PC-3 (cell line): Measurements from ENCODE around the gene ARHGAP15. TPM values are rescaled to one million over a fixed set of nuclear protein-coding genes. Genes with fewer than 3 reads are reported as not detected.

ENCODE experiments used
- ATAC-seq: fragments of 200-7000 bp; cut with Tn5 transposase; 2 replicates; pipeline ENCODE4 v1.9.1; 2020; ENCODE audit warnings: mild to moderate bottlenecking, moderate library complexity
- BruUV-seq: library from RNA; stranded (reverse); fragments of 400-500 nt; replicated peaks from 2 replicates; lab custom pipeline; 2021; lab: Mats Ljungman, UMichigan
- CTCF ChIA-PET: fragments of 300-600 bp; sonication (Branson Sonifier 250); formaldehyde crosslinking; loops from one replicate; lab custom pipeline; 2022; ENCODE audit warnings: antibody characterized with exemption; lab: Charles Lee
- POLR2A ChIA-PET: fragments of 300-600 bp; sonication (Branson Sonifier 250); formaldehyde crosslinking; loops from one replicate; lab custom pipeline; 2022; ENCODE audit warnings: antibody characterized with exemption; ENCODE audit not compliant: unreplicated experiment; lab: Charles Lee
- DNase-seq: peaks from one replicate; pipeline ENCODE4 v3.0.0-alpha.2; 2015
- H2AFZ ChIP-seq: fragments of 300-600 bp; sonication (generic); 2 replicates; pipeline ENCODE4 v1.6.0; 2016; ENCODE audit warnings: antibody characterized with exemption, low read length
- H3F3A ChIP-seq: fragments of 300-600 bp; sonication (generic); one replicate; pipeline ENCODE4 v1.6.0; 2017; ENCODE audit warnings: antibody characterized with exemption, low read length, control low read depth, mild to moderate bottlenecking; ENCODE audit not compliant: unreplicated experiment
- H3K27ac ChIP-seq: fragments of 300-600 bp; sonication (generic); 2 replicates; pipeline ENCODE4 v1.5.1; 2016; ENCODE audit warnings: mild to moderate bottlenecking, low read length
- H3K27me3 ChIP-seq: fragments of 300-600 bp; sonication (generic); 2 replicates; pipeline ENCODE4 v1.6.1; 2016; ENCODE audit warnings: low read length, mixed read lengths
- H3K36me3 ChIP-seq: fragments of 300-600 bp; sonication (generic); 2 replicates; pipeline ENCODE4 v1.6.1; 2016; ENCODE audit warnings: low read depth, mixed run types, low read length, mixed read lengths
- H3K4me1 ChIP-seq: fragments of 300-600 bp; sonication (generic); 2 replicates; pipeline ENCODE4 v1.5.1; 2016; ENCODE audit warnings: low read length; ENCODE audit not compliant: insufficient read depth
- H3K4me2 ChIP-seq: fragments of 300-600 bp; sonication (generic); 2 replicates; pipeline ENCODE4 v1.6.0; 2016; ENCODE audit warnings: low read length
- H3K4me3 ChIP-seq: fragments of 300-600 bp; sonication (generic); 2 replicates; pipeline ENCODE4 v1.5.1; 2016; ENCODE audit warnings: mild to moderate bottlenecking, low read length, mixed read lengths
- H3K79me2 ChIP-seq: fragments of 300-600 bp; sonication (generic); 2 replicates; pipeline ENCODE4 v1.6.1; 2017; ENCODE audit warnings: low read length, mixed read lengths
- H3K9ac ChIP-seq: fragments of 300-600 bp; sonication (generic); 2 replicates; pipeline ENCODE4 v1.6.0; 2016; ENCODE audit warnings: mild to moderate bottlenecking, low read length
- H3K9me2 ChIP-seq: fragments of 300-600 bp; sonication (generic); replicated peaks from 2 replicates; pipeline ENCODE4 v1.6.1; 2016; ENCODE audit warnings: mixed run types, low read length, mixed read lengths
- H3K9me3 ChIP-seq: fragments of 300-600 bp; sonication (generic); 2 replicates; pipeline ENCODE4 v1.6.1; 2016; ENCODE audit warnings: low read length, mixed read lengths
- H4K20me1 ChIP-seq: fragments of 300-600 bp; sonication (generic); 2 replicates; pipeline ENCODE4 v1.6.1; 2016; ENCODE audit warnings: low read length, mixed read lengths
- CTCF ChIP-seq: fragments of 300-600 bp; sonication (generic); conservative IDR thresholded peaks from 2 replicates; pipeline ENCODE4 v1.5.1; 2017; ENCODE audit warnings: antibody characterized with exemption, low read depth, mild to moderate bottlenecking, low read length
- EZH2 ChIP-seq: fragments of 300-600 bp; sonication (generic); IDR thresholded peaks from one replicate; pipeline ENCODE4 v1.6.1; 2017; ENCODE audit warnings: antibody characterized with exemption, mild to moderate bottlenecking, low read length; ENCODE audit not compliant: unreplicated experiment
- EZH2phosphoT487 ChIP-seq: fragments of 300-600 bp; sonication (generic); IDR thresholded peaks from 2 replicates; pipeline ENCODE4 v1.6.1; 2018; ENCODE audit warnings: mild to moderate bottlenecking, antibody characterized with exemption, low read length, borderline replicate concordance
- intact Hi-C: fragments of 100-400 bp; cut with micrococcal nuclease; formaldehyde crosslinking; loops from 2 replicates; pipeline ENCODE4 v1.9.0; 2023
- total RNA-seq: library from RNA; depleted of rRNA; stranded (reverse); fragments of >200 nt; gene quantifications from 2 replicates; pipeline ENCODE4 v1.2.3, GENCODE V29; 2014

ARHGAP15 gene
- total RNA-seq, 1 experiment from 2014 or later: not detected

DNA sequence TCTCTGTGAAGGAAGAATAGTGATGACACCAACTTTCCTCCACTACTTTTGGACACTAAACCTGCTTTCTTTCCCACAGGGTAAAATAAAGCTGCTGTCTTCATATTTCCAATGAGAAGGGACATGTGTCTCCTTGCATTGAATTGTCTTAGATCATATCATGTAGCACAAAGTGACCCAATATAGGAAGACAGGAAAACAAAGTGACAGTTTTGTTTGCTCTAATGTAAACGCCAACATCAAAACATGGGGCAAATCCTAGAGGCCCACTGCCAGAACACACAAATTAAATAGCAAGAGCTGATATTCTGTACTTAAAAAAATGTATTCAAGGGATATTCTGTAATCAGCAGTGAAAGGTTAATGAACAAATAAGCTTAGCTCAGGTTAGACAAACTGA lies 36.1 kb downstream of the ARHGAP15 start:
- intact Hi-C loops: no loop called here
- Histone ChIP-seq H3F3A (no peaks in the 10 kb centered on the region), H4K20me1 (no peaks in the 10 kb centered on the region), H3K9ac (no peak overlapping the region), H3K9me3 (no peaks in the 10 kb centered on the region), H3K36me3 (no peaks in the 10 kb centered on the region), H3K27ac (no peak overlapping the region), H3K4me3 (no peak overlapping the region), H3K9me2 (no peaks in the 10 kb centered on the region), H3K4me2 (no peak overlapping the region), H3K79me2 (no peaks in the 10 kb centered on the region), H2AFZ (no peak overlapping the region), H3K27me3 (peaks cover 32% of the 10 kb centered on the region), H3K4me1 (no peaks in the 10 kb centered on the region)
- BruUV-seq: no TSS peak
- CTCF ChIA-PET: no interaction called here
- ATAC-seq (no peak), DNase-seq (no peak)
- no peak for TF ChIP-seq EZH2
- TF ChIP-seq CTCF: no peak
- no peak for TF ChIP-seq EZH2phosphoT487
- POLR2A ChIA-PET: no interaction called here

DNA sequence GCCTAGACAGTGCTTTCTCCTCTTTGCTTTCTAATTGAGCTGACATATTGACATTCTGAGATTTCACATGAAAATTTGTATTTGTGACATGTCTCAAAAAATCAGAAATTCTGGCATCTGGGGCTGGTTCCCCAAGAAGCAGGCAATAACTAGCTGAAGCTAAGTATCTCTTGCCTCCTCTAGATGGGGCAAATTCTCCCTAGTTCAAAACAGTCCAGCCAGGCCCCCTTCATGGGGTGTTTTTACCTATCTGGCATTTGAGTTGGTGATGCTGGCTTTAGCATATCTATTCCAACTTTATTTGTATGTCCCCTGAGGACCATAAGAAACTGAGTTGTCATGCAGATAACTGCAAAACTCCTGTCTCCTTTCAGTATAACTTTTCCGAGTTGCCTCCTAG lies 39.9 kb downstream of the ARHGAP15 start:
- no peak for ATAC-seq
- Histone ChIP-seq H3K4me1 (no peaks in the 10 kb centered on the region), H3K4me2 (no peak overlapping the region), H3K9ac (no peak overlapping the region), H3K79me2 (no peaks in the 10 kb centered on the region), H3K27ac (no peak overlapping the region), H3K36me3 (no peaks in the 10 kb centered on the region), H3K9me3 (no peaks in the 10 kb centered on the region), H3F3A (no peaks in the 10 kb centered on the region), H4K20me1 (no peaks in the 10 kb centered on the region), H3K4me3 (no peak overlapping the region), H3K9me2 (no peaks in the 10 kb centered on the region), H2AFZ (no peak overlapping the region), H3K27me3 (peaks cover 28% of the 10 kb centered on the region)
- BruUV-seq: no TSS peak
- ChIA-PET CTCF (no interaction called here), POLR2A (no interaction called here)
- TF ChIP-seq EZH2 (no peak), CTCF (no peak), EZH2phosphoT487 (no peak)
- intact Hi-C loops: no loop called here
- no peak for DNase-seq

- Histone ChIP-seq H3K27me3 (peaks cover 18% of the 10 kb centered on the region), H3K4me2 (no peak overlapping the region), H4K20me1 (no peaks in the 10 kb centered on the region), H3K36me3 (no peaks in the 10 kb centered on the region), H3K9me2 (no peaks in the 10 kb centered on the region), H2AFZ (no peak overlapping the region), H3K4me3 (no peak overlapping the region), H3K9me3 (no peaks in the 10 kb centered on the region), H3K4me1 (no peaks in the 10 kb centered on the region), H3K79me2 (no peaks in the 10 kb centered on the region), H3F3A (no peaks in the 10 kb centered on the region), H3K9ac (no peak overlapping the region), H3K27ac (no peak overlapping the region)
- ChIA-PET POLR2A (no interaction called here), CTCF (interaction anchor here (0.6 to 1.1 kb wide), 4 partner anchors 9 to 191 kb away, joined by 4 to 5 read pairs (median 4); no protein-coding TSS in a partner anchor)
- BruUV-seq: no TSS peak
- TF ChIP-seq CTCF (peak; percentile 50; the same call in 1 of the 2 replicates), EZH2 (no peak)
- intact Hi-C loops: no loop called here
- ATAC-seq (peak; percentile 63), DNase-seq (peak; percentile 20)
Measured at GRCh38 chr2:143171817-143172216, 42.6 kb downstream of the ARHGAP15 start.
